Ascending aorta (tissue), 2 donors: Measurements from ENCODE around the gene PIEZO2. TPM values are rescaled to one million over a fixed set of nuclear protein-coding genes. Genes with fewer than 3 reads are reported as not detected.

Source experiments
- DNase-seq, 2 donors: peaks; one replicate each; pipeline ENCODE4 v3.0.0-alpha.2; 2019; ENCODE audit warnings: low spot score in 2 of 2
- H3K27ac ChIP-seq, 2 donors: fragments of 200-600 bp; sonication (generic); one replicate each; pipeline ENCODE4 v1.5.1; 2016 to 2017; ENCODE audit warnings: mild to moderate bottlenecking in 1 of 2
- H3K27me3 ChIP-seq: fragments of 200-600 bp; sonication (generic); one replicate; pipeline ENCODE4 v1.5.1; 2017
- H3K36me3 ChIP-seq, 2 donors: fragments of 200-600 bp; sonication (generic); one replicate each; pipeline ENCODE4 v1.5.1; 2016
- H3K4me1 ChIP-seq, 2 donors: fragments of 200-600 bp; sonication (generic); one replicate each; pipeline ENCODE4 v1.5.1; 2016 to 2017; ENCODE audit warnings: mild to moderate bottlenecking in 1 of 2
- H3K4me3 ChIP-seq, 2 donors: fragments of 200-600 bp; sonication (generic); one replicate each; pipeline ENCODE4 v1.5.1; 2016 to 2017; ENCODE audit warnings: mild to moderate bottlenecking in 1 of 2
- H3K9me3 ChIP-seq, 2 donors: fragments of 200-600 bp; sonication (generic); one replicate each; pipeline ENCODE4 v1.5.1; 2016
- intact Hi-C: fragments of 100-400 bp; cut with DNase I; formaldehyde crosslinking; loops from one replicate; pipeline ENCODE4 v1.15.1; 2023
- total RNA-seq: library from RNA; depleted of rRNA; stranded (reverse); fragments of >200 nt; gene quantifications from one replicate; pipeline ENCODE4 v1.1.0, GENCODE V29; 2016
- TF ChIP-seq, protein P1 (sequence below), 3 experiments: fragments of 200-600 bp in 2 of 3; fragments of 450-650 bp in 1 of 3; sonication (generic) in 2 of 3; IDR thresholded peaks; one replicate each; pipeline ENCODE4 v1.5.1; 2016 to 2019; ENCODE audit warnings: antibody characterized with exemption in 3 of 3, mild to moderate bottlenecking in 1 of 3, moderate library complexity in 1 of 3

The PIEZO2 gene
- total RNA-seq, 1 donor from 2014 or later, result 3.1 TPM

DNA sequence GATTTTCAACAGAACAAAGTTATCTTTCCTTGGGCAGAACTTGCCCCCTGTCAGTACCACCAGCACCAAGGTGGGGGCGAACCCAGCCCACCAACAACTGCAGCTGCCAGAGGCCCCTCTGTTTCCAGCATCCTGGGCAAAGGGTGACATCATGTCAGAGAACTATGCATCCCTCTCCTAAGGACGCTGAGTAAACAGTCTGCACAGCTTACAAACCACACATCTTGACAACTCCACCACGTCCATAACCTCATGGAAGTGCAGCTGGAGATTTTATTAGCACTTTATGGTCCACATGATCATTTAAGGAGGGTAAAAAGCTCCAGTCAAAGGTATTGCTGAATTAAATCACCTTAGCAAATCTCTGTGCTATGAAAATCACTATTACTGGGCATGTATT, 40.4 kb downstream of the PIEZO2 start:
- Histone ChIP-seq H3K27ac (no peak overlapping the region), H3K36me3 (no peaks in the 10 kb centered on the region), H3K27me3 (no peaks in the 10 kb centered on the region), H3K4me1 (no peaks in the 10 kb centered on the region), H3K9me3 (no peaks in the 10 kb centered on the region), H3K4me3 (no peak overlapping the region)
- no peak for DNase-seq
- intact Hi-C loops, result no loop called here
- TF ChIP-seq, protein P1, sequence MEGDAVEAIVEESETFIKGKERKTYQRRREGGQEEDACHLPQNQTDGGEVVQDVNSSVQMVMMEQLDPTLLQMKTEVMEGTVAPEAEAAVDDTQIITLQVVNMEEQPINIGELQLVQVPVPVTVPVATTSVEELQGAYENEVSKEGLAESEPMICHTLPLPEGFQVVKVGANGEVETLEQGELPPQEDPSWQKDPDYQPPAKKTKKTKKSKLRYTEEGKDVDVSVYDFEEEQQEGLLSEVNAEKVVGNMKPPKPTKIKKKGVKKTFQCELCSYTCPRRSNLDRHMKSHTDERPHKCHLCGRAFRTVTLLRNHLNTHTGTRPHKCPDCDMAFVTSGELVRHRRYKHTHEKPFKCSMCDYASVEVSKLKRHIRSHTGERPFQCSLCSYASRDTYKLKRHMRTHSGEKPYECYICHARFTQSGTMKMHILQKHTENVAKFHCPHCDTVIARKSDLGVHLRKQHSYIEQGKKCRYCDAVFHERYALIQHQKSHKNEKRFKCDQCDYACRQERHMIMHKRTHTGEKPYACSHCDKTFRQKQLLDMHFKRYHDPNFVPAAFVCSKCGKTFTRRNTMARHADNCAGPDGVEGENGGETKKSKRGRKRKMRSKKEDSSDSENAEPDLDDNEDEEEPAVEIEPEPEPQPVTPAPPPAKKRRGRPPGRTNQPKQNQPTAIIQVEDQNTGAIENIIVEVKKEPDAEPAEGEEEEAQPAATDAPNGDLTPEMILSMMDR (IDR thresholded peaks at IDR 0.05), result no peak

DNA sequence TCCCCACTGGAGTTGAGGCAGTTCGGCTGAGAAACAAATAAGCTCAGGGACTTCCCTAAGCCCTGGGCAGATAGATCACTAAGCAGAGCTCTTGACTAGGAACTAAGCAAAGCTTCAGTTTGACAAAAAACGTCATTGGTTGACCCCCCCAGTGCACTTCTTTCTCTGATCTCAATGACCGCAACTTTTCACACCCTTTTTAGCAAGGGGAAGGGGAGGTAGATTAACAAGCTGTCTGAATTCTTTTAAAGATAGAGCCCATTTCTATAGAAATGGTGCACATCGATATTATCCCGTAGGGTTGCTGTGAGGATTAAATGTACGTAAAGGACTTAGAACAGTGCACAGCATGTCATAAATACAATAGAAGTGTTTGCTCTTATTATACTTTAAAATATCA, 42.5 kb downstream of the PIEZO2 start:
- no peak for DNase-seq
- intact Hi-C loops, result no loop called here
- H3K4me1 ChIP-seq, result no peaks in the 10 kb centered on the region
- no peaks in the 10 kb centered on the region for H3K27me3 ChIP-seq
- TF ChIP-seq, protein P1 (IDR thresholded peaks at IDR 0.05), result no peak
- no peaks in the 10 kb centered on the region for H3K36me3 ChIP-seq
- H3K27ac ChIP-seq, result no peak overlapping the region
- H3K4me3 ChIP-seq, result no peak overlapping the region
- H3K9me3 ChIP-seq, result no peaks in the 10 kb centered on the region

DNA sequence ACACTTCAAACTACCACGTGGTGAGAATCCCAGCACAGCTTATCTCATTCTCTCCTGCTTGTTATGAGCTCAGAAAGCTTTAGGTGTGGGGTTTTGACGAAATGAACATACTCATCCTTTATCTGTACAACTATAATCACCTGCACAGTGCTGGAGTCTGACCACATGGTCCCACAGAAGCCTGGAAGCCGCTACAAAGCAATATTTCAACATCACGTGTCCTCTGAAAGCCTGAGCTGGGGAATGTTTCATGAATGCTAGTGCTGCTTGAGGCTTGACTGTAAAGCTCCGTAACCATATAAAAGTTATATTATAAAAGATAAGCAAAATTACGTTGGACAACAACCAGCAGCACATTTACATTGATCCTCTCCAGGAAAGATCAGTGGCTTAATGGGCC, 43.9 kb downstream of the PIEZO2 start:
- H3K27ac ChIP-seq, result no peak overlapping the region
- no peaks in the 10 kb centered on the region for H3K9me3 ChIP-seq
- TF ChIP-seq, protein P1 (IDR thresholded peaks at IDR 0.05), result no peak
- no peaks in the 10 kb centered on the region for H3K36me3 ChIP-seq
- no peaks in the 10 kb centered on the region for H3K27me3 ChIP-seq
- no peak for DNase-seq
- H3K4me1 ChIP-seq, result no peaks in the 10 kb centered on the region
- intact Hi-C loops, result no loop called here
- no peak overlapping the region for H3K4me3 ChIP-seq

DNA sequence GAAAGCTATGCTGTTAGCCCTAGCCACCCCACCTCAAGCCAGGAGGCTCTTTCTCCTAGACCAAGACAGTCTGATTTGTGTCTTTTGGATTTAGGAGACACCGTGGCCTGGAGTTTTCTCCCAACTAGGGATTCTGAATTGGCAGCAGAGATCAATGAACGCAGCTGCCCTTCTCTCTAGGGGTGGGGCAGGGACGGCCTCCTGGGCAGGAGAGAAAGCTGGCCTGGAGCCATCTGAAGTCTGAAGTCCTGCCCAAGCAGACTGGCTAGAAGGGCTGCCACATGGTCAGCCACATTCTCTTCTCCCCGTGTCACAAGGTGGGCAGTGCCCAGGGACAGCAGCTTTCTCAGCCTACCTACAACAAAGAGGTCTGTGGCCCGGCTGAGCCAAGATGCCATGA, 45.1 kb downstream of the PIEZO2 start:
- H3K27ac ChIP-seq, result no peak overlapping the region
- H3K4me1 ChIP-seq, result no peaks in the 10 kb centered on the region
- no peak for DNase-seq
- no peaks in the 10 kb centered on the region for H3K9me3 ChIP-seq
- intact Hi-C loops, result no loop called here
- no peaks in the 10 kb centered on the region for H3K27me3 ChIP-seq
- no peaks in the 10 kb centered on the region for H3K36me3 ChIP-seq
- TF ChIP-seq, protein P1 (IDR thresholded peaks at IDR 0.05), result no peak
- no peak overlapping the region for H3K4me3 ChIP-seq

DNA sequence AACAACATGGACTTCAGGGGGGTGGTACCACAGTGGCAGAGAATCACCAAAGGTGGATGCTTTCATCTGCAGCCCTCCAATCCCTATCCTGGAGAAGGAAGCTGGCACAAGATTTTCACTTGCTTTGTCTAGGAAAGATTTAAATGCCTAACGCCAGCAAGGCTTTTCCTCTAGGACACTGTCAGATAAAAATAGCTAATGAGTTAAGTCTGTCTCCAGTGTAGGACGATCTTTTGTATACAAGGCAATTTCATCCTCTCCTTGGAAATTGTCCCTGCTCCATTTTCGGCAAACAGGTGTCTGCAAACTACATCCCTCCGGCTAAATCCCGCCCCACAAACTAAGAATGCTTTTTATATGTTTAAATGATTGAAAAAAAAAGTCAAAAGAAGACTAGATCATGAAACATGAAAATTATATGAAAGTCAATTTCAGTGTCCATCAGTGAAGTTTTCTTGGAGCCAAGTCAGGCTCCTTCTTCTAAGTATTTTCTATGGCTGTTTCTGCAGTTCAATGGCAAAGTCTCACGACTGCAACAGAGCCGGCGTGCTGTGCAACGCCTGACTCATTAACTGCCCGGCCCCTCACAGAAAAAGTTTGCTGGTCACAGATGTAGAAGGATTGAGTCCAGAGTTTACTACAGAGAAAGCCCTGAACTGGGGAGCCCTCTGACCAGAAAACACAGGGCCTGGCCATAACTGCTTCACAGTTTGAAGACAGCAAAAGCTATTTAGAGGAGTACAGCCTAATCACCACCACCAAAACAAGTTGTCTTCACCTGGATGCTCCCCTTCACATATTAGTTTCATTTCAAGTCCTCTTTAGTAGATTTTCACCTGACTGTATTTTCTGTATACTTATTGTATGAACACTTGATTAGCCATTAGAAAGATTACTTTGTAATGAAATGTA, 52.3 kb downstream of the PIEZO2 start:
- Histone ChIP-seq H3K36me3 (no peaks in the 10 kb centered on the region), H3K27me3 (no peaks in the 10 kb centered on the region), H3K27ac (no peak overlapping the region), H3K4me3 (no peak overlapping the region), H3K4me1 (peaks cover 0 to 14% of the 10 kb centered on the region in 2 donors), H3K9me3 (no peaks in the 10 kb centered on the region)
- intact Hi-C loops, result no loop called here
- TF ChIP-seq, protein P1 (IDR thresholded peaks at IDR 0.05), result no peak
- no peak for DNase-seq
